Activated effector memory CD4-positive, alpha-beta T cell treated with Interleukin-2 at 50 U/mL for 16 hours (primary cell): ENCODE measurements around the gene MTHFS.
"Not testable (repeated sequence)": the region's sequence is repeated elsewhere in the genome, so short reads cannot be mapped to it uniquely, and the experiment has no call there.

Source experiments
- DNase-seq: peaks from one replicate; pipeline ENCODE4 v3.0.0-alpha.2; 2020

The MTHFS gene

GRCh38 chr15:79896634-79897379 lies at the start of gene MTHFS:
TSS of gene MTHFS (minus strand) at chr15:79897014. CDS start at chr15:79896988, 26 bp downstream.
- peak; percentile 78 for DNase-seq

GRCh38 chr15:79944622-79945021 lies 47.8 kb upstream of the MTHFS start:
- DNase-seq, result no peak

- DNase-seq, result no peak
Observed at GRCh38 chr15:79943820-79944219, 47.0 kb upstream of the MTHFS start.

- no peak for DNase-seq
Observed at GRCh38 chr15:79942741-79943481, 46.1 kb upstream of the MTHFS start.

- DNase-seq, result no peak
Observed at GRCh38 chr15:79939399-79939798, 42.6 kb upstream of the MTHFS start.

- no peak for DNase-seq
Observed at GRCh38 chr15:79938143-79938542, 41.3 kb upstream of the MTHFS start.

- not testable (repeated sequence) for DNase-seq
Observed at GRCh38 chr15:79935556-79936201, 38.9 kb upstream of the MTHFS start.

GRCh38 chr15:79933231-79933630 lies 36.4 kb upstream of the MTHFS start:
- no peak for DNase-seq

- no peak for DNase-seq
Observed at GRCh38 chr15:79932447-79932846, 35.6 kb upstream of the MTHFS start.

GRCh38 chr15:79930516-79930915 lies 33.7 kb upstream of the MTHFS start:
- no peak for DNase-seq

GRCh38 chr15:79929412-79929811 lies 32.6 kb upstream of the MTHFS start:
- DNase-seq, result no peak

- DNase-seq, result not testable (repeated sequence)
Observed at GRCh38 chr15:79926116-79926515, 29.3 kb upstream of the MTHFS start.

GRCh38 chr15:79924379-79924778 lies 27.6 kb upstream of the MTHFS start:
- DNase-seq, result no peak

- peak; percentile 99 for DNase-seq
Observed at GRCh38 chr15:79923515-79924169, 26.8 kb upstream of the MTHFS start.

- peak; percentile 53 for DNase-seq
Observed at GRCh38 chr15:79923079-79923514, 26.3 kb upstream of the MTHFS start.

GRCh38 chr15:79922512-79923078 lies 25.8 kb upstream of the MTHFS start:
- DNase-seq, result no peak

- no peak for DNase-seq
Observed at GRCh38 chr15:79919749-79920511, 23.1 kb upstream of the MTHFS start.

- no peak for DNase-seq
Observed at GRCh38 chr15:79919090-79919748, 22.4 kb upstream of the MTHFS start.

GRCh38 chr15:79918278-79918677 lies 21.5 kb upstream of the MTHFS start:
- no peak for DNase-seq

- DNase-seq, result no peak
Observed at GRCh38 chr15:79916502-79917132, 19.8 kb upstream of the MTHFS start.
